CD4-positive, alpha-beta memory T cell (primary cell): ENCODE results near the gene TNNI3. TPM values are rescaled to one million over a fixed set of nuclear protein-coding genes. Genes with fewer than 3 reads are reported as not detected.
"Not testable (repeated sequence)": the region's sequence is repeated elsewhere in the genome, so short reads cannot be mapped to it uniquely, and the experiment has no call there.

Experiments used
- CTCF ChIA-PET: fragments of 350-600 bp; sonication (Branson Sonifier 250); formaldehyde crosslinking; loops from one replicate; lab custom pipeline; 2021; ENCODE audit warnings: inconsistent platforms; ENCODE audit not compliant: partially characterized antibody; lab: Charles Lee
- POLR2A ChIA-PET: fragments of 350-600 bp; sonication (Branson Sonifier 250); formaldehyde crosslinking; loops from one replicate; lab custom pipeline; 2021; ENCODE audit not compliant: partially characterized antibody; lab: Charles Lee
- DNase-seq, 5 donors: peaks; one replicate each; pipeline versions ENCODE4 v3.0.0 to v3.0.0-alpha.2; 2020 to 2022; ENCODE audit warnings: mixed read lengths in 1 of 5
- H3K27ac ChIP-seq: one replicate; pipeline ENCODE4 v1.7.0; 2013; ENCODE audit warnings: low read depth, low read length
- H3K27me3 ChIP-seq: 2 replicates; pipeline ENCODE4 v1.7.0; 2013; ENCODE audit warnings: mild to moderate bottlenecking, low read length, moderate library complexity; ENCODE audit not compliant: insufficient read depth
- H3K36me3 ChIP-seq: 2 replicates; pipeline ENCODE4 v1.7.0; 2013; ENCODE audit warnings: mild to moderate bottlenecking, low read length, moderate library complexity; ENCODE audit not compliant: insufficient read depth
- H3K4me1 ChIP-seq: 2 replicates; pipeline ENCODE4 v1.7.0; 2013; ENCODE audit warnings: mild to moderate bottlenecking, low read length, moderate library complexity; ENCODE audit not compliant: insufficient read depth
- H3K4me3 ChIP-seq, 2 donors: one replicate each; pipeline ENCODE4 v1.7.0; 2013; ENCODE audit warnings: low read length in 2 of 2, mild to moderate bottlenecking in 1 of 2
- H3K9me3 ChIP-seq, 2 donors: one replicate each; pipeline ENCODE4 v1.7.0; 2013; ENCODE audit warnings: low read length in 2 of 2, control low read depth in 1 of 2; ENCODE audit not compliant: control insufficient read depth in 1 of 2
- H3K27ac Mint-ChIP-seq, 7 donors: one replicate each; pipeline ENCODE4 v1.8.0; 2020 to 2021; ENCODE audit warnings: mixed read lengths in 7 of 7, mild to moderate bottlenecking in 6 of 7, inconsistent platforms in 3 of 7, moderate library complexity in 3 of 7
- H3K27me3 Mint-ChIP-seq, 2 donors: one replicate each; pipeline ENCODE4 v1.8.0; 2020 to 2021; ENCODE audit warnings: mixed read lengths in 2 of 2
- H3K36me3 Mint-ChIP-seq, 2 donors: one replicate each; pipeline ENCODE4 v1.8.0; 2020 to 2021; ENCODE audit warnings: mixed read lengths in 2 of 2, inconsistent platforms in 1 of 2, mild to moderate bottlenecking in 1 of 2
- H3K4me1 Mint-ChIP-seq, 4 donors: one replicate each; pipeline ENCODE4 v1.8.0; 2020 to 2021; ENCODE audit warnings: mixed read lengths in 4 of 4, mild to moderate bottlenecking in 1 of 4
- H3K4me3 Mint-ChIP-seq, 8 donors: one replicate each; pipeline ENCODE4 v1.8.0; 2020 to 2021; ENCODE audit warnings: mixed read lengths in 8 of 8, mild to moderate bottlenecking in 7 of 8, moderate library complexity in 6 of 8, inconsistent platforms in 3 of 8
- H3K9me3 Mint-ChIP-seq, 8 donors: one replicate each; pipeline ENCODE4 v1.8.0; 2020 to 2021; ENCODE audit warnings: mixed read lengths in 8 of 8, mild to moderate bottlenecking in 5 of 8, inconsistent platforms in 3 of 8, moderate library complexity in 1 of 8
- intact Hi-C: fragments of 100-400 bp; cut with micrococcal nuclease; formaldehyde crosslinking; loops from one replicate; pipeline ENCODE4 v1.15.1; 2023
- polyA plus RNA-seq, 2 donors: library from polyadenylated mRNA; unstranded; fragments of 300-500 nt; fragmentation: Illumina TruSeq; gene quantifications; one replicate each; pipeline ENCODE4 v1.2.3, GENCODE V29; 2021
- total RNA-seq, 2 experiments: library from RNA; stranded (reverse); gene quantifications; one replicate each; pipeline ENCODE4 v1.2.3, GENCODE V29; 2021

TNNI3 gene
- not detected for total RNA-seq
- polyA plus RNA-seq, result not detected

DNA sequence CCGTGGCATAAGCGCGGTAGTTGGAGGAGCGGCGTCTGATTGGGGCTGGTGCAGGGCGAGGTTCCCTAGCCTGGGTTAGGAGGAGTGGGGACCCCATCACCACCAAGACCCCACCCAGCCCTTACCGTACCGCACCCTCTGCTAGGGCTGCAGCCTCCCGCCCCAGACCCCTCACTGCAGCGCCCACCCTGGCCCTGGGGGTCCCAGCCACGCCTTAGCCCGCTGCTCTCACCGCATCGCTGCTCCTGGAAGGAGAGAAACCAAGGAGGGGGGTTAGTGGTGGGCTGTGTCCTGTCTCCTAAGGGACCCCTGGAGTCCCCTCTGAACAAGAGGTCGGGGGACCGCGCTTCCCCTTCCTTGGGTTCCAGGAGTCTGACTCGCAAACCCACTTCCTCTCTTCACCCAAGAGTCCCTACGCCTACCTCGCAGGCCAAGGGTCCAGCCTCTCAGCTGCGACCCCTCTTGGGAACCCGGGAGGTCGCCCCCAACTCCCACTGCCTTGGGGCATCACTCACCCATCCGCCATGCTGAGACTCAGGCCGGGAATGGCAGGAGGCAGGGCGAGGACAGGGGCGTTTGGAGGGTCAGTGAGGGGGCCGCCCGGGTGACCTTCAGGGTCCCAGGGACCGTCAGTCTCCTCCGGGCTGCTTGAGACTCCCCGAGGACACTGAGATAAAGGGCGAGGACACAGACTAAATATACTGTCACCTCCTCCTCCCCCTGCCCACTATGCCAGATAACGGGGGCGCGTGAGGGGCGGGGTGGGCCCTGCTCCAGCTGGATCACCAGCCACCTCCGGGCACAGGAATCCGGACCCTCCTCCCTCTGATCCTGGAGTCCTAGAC lies at the start of gene TNNI3:
Gene TNNI3 (minus strand): TSS at position 669 of the 845 bp plus-strand sequence. CDS start 143 bp downstream, at position 526.
- H3K27me3 ChIP-seq, result peaks cover 6% of the 10 kb centered on the region
- ChIA-PET CTCF (no interaction called here), POLR2A (no interaction called here)
- peak within 1 kb of the TSS in 3 of 8 donors; percentile 36 to 69 (median 62) for H3K4me3 Mint-ChIP-seq
- DNase-seq, result peak in 1 of 5 donors; percentile 31
- H3K9me3 Mint-ChIP-seq, result peaks cover 0 to 8% (median under 1%) of the 10 kb centered on the region in 8 donors
- no peaks in the 10 kb centered on the region for H3K36me3 ChIP-seq
- H3K36me3 Mint-ChIP-seq, result no peaks in the 10 kb centered on the region
- peaks cover 10 to 23% (median 18%) of the 10 kb centered on the region in 4 donors for H3K4me1 Mint-ChIP-seq
- peaks cover 13% of the 10 kb centered on the region for H3K4me1 ChIP-seq
- H3K27me3 Mint-ChIP-seq, result peaks cover 13 to 24% of the 10 kb centered on the region in 2 donors
- peak within 1 kb of the TSS in 1 of 7 donors; percentile 25 for H3K27ac Mint-ChIP-seq
- intact Hi-C loops, result no loop called here
- no peak within 1 kb of the TSS for H3K27ac ChIP-seq
- H3K4me3 ChIP-seq, result no peak within 1 kb of the TSS
- no peaks in the 10 kb centered on the region for H3K9me3 ChIP-seq

DNA sequence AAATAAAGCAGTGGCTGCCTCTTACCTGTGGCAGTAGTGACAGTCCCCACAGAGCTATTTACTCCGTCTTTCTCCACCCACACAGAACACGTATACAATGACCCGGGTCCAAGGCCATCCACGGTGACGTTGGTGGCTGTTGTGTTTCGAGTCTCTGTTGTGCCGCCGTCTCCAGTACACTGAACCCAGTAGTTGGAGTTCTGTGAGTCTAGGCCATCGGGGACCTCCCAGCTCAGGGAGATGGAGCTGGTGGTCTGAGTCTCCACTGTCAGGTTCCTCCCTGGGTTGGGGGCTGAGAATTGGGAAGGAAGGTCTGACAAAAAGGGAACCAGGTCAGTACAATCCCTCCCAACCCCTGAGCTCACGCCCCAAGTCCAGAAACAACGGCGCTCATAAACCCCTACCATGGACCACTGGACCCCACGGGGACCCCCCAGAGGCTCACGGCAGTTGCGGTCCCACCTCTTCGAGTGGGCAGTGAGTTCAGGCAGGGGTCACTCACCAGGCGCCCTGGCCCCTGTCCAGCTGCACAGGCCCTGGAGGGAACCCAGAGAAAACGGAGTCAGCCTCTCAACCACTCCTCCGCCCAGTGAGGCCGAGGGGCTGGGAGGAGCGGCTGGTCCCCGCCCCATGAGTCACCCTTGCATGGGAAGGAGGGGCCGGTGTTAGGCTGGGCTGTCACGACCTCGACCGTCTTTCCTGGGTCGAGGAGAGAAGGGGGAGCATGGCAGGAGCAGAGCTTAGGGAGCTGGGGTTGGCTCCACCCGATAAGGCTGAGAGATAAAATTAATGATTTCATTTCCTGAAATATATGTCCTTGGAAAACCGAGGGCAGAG lies 49.4 kb upstream of the TNNI3 start:
- POLR2A ChIA-PET, result no interaction called here
- H3K36me3 ChIP-seq, result no peaks in the 10 kb centered on the region
- no peaks in the 10 kb centered on the region for H3K9me3 ChIP-seq
- CTCF ChIA-PET, result no interaction called here
- H3K27me3 ChIP-seq, result peaks cover 8% of the 10 kb centered on the region
- intact Hi-C loops, result no loop called here
- H3K4me1 ChIP-seq, result no peaks in the 10 kb centered on the region
- peak overlapping the region in 3 of 7 donors; percentile 57 to 60 (median 59) for H3K27ac Mint-ChIP-seq
- H3K4me3 ChIP-seq, result no peak overlapping the region
- DNase-seq, result no peak
- H3K9me3 Mint-ChIP-seq, result peaks cover 0 to 1% (median 0%) of the 10 kb centered on the region in 8 donors
- H3K36me3 Mint-ChIP-seq, result no peaks in the 10 kb centered on the region
- peaks cover 13 to 25% of the 10 kb centered on the region in 2 donors for H3K27me3 Mint-ChIP-seq
- no peak overlapping the region for H3K4me3 Mint-ChIP-seq
- no peak overlapping the region for H3K27ac ChIP-seq
- peaks cover 0 to 2% (median 0%) of the 10 kb centered on the region in 4 donors for H3K4me1 Mint-ChIP-seq

DNA sequence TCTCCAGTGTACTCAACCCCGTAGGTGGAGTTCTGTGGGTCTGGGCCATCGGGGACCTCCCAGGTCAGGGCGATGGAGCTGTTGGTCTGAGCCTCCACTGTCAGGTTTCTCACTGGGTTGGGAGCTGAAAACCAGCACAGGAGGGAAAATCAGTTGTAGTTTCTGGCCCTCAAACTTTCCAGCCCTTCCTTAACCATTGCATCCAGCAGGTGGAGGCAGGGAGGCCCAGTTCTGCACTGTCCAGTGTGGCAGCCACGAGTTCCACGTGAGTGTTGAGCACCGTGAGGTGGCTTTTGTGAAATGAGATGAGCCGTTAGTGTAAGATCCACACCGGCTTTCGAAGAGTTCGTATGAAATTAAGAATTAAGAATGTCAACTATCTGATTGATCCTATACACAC lies 44.7 kb upstream of the TNNI3 start:
- H3K9me3 Mint-ChIP-seq, H3K27ac ChIP-seq, H3K36me3 Mint-ChIP-seq, H3K9me3 ChIP-seq, H3K4me3 ChIP-seq, H3K4me1 Mint-ChIP-seq, H3K36me3 ChIP-seq, POLR2A ChIA-PET, H3K27me3 ChIP-seq, H3K4me1 ChIP-seq, intact Hi-C loops, H3K27ac Mint-ChIP-seq, CTCF ChIA-PET, H3K4me3 Mint-ChIP-seq: not testable (repeated sequence)
- DNase-seq, result peak in 1 of 5 donors; percentile 25
- H3K27me3 Mint-ChIP-seq, result peaks cover 17 to 20% of the 10 kb centered on the region in 2 donors

DNA sequence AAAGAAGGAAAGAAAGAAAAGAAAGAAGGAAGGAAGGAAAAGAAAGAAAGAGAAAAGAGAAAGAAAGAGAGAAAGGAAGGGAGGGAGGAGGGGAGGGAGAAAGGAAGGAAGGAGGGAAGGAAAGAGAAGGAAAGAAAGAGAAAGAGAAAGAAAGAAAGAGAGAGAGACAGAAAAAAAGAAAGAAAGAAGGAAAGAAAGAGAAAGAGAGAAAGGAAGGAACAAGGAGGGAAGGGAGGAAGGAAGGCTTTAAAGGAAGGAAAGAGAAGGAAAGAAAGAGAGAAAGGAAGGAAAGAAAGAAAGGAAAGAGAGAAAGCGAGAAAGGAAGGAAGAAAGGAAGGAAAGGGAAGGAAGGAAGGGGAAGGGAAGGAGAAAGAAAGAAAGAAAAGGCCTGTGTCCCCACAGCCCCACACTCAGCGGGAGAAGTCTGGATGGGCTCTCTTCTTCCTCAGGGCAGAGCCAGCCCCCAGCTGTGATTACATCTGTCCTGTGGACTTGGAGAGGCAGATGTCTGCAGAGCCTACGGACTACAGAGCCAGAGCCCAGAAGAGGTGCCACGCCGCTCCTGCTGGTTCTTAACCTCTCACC lies 42.2 kb upstream of the TNNI3 start:
- H3K27me3 Mint-ChIP-seq, result peaks cover 10 to 14% of the 10 kb centered on the region in 2 donors
- H3K4me3 Mint-ChIP-seq, result no peak overlapping the region
- intact Hi-C loops, result no loop called here
- Histone ChIP-seq H3K9me3 (no peaks in the 10 kb centered on the region), H3K27me3 (peaks cover 3% of the 10 kb centered on the region), H3K36me3 (no peaks in the 10 kb centered on the region), H3K4me1 (no peaks in the 10 kb centered on the region), H3K27ac (no peak overlapping the region), H3K4me3 (no peak overlapping the region)
- H3K9me3 Mint-ChIP-seq, result peaks cover 0 to 2% (median 0%) of the 10 kb centered on the region in 8 donors
- no peaks in the 10 kb centered on the region for H3K4me1 Mint-ChIP-seq
- CTCF ChIA-PET, result no interaction called here
- H3K27ac Mint-ChIP-seq, result no peak overlapping the region
- POLR2A ChIA-PET, result no interaction called here
- DNase-seq, result no peak
- H3K36me3 Mint-ChIP-seq, result no peaks in the 10 kb centered on the region

DNA sequence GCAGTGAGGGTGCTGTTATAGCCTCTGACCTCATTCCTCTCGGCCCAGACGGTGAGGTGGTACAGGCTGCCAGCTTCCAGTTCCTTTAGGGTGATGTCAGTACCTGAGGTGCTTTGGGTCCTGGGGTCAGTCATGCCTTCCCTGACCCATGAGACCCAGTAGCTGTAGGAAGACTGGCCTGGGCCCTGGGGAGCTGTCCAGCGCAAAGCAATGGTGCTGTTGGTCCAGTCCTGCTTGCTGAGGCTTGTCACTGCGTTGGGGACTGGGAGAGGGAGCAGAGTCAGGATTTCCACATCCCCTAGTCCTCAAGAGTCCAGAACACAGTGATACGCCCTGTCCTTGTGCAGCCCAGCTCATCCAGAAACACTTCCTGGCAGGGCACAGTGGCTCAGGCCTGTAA lies 41.1 kb upstream of the TNNI3 start:
- Histone ChIP-seq H3K9me3 (no peaks in the 10 kb centered on the region), H3K27me3 (no peaks in the 10 kb centered on the region), H3K27ac (no peak overlapping the region), H3K4me3 (no peak overlapping the region), H3K4me1 (no peaks in the 10 kb centered on the region), H3K36me3 (no peaks in the 10 kb centered on the region)
- POLR2A ChIA-PET, result no interaction called here
- H3K4me3 Mint-ChIP-seq, result no peak overlapping the region
- no peaks in the 10 kb centered on the region for H3K4me1 Mint-ChIP-seq
- no peaks in the 10 kb centered on the region for H3K36me3 Mint-ChIP-seq
- CTCF ChIA-PET, result interaction anchor here (0.6 to 1.0 kb wide), 2 partner anchors 93 to 270 kb away, joined by 3 read pairs; no protein-coding TSS in a partner anchor
- H3K27ac Mint-ChIP-seq, result no peak overlapping the region
- H3K9me3 Mint-ChIP-seq, result peaks cover 0 to 2% (median 0%) of the 10 kb centered on the region in 8 donors
- intact Hi-C loops, result no loop called here
- DNase-seq, result no peak
- peaks cover 7 to 8% of the 10 kb centered on the region in 2 donors for H3K27me3 Mint-ChIP-seq

DNA sequence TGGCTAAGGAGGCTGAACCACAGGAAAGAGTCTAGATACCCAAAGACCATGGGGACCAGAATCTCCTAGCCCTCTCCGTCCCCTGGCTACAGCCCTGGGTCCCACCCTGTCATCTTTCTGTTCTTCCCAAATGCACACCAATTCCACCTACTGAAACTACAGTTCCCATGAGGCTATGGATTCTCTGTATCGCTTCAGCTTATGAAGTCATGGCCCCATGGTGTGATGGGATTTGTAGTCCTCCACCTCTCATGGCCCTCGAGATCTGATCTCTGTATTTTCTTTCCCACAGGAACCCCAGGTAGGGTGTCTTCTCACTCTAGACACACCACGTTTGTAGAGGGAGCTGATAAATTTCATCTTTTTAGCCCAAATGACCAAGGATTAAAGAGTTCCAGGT lies 40.0 kb upstream of the TNNI3 start:
- Mint-ChIP-seq H3K4me1 (no peaks in the 10 kb centered on the region), H3K36me3 (no peaks in the 10 kb centered on the region), H3K4me3 (no peak overlapping the region), H3K9me3 (peaks cover 0 to 2% (median 0%) of the 10 kb centered on the region in 8 donors), H3K27me3 (peaks cover 10 to 12% of the 10 kb centered on the region in 2 donors), H3K27ac (no peak overlapping the region)
- Histone ChIP-seq H3K36me3 (no peaks in the 10 kb centered on the region), H3K9me3 (no peaks in the 10 kb centered on the region), H3K27ac (no peak overlapping the region), H3K27me3 (no peaks in the 10 kb centered on the region), H3K4me1 (no peaks in the 10 kb centered on the region), H3K4me3 (no peak overlapping the region)
- intact Hi-C loops, result no loop called here
- ChIA-PET POLR2A (no interaction called here), CTCF (interaction anchor here (1.0 kb wide), 1 partner anchor 94 kb away, joined by 3 read pairs; no protein-coding TSS in a partner anchor)
- no peak for DNase-seq

DNA sequence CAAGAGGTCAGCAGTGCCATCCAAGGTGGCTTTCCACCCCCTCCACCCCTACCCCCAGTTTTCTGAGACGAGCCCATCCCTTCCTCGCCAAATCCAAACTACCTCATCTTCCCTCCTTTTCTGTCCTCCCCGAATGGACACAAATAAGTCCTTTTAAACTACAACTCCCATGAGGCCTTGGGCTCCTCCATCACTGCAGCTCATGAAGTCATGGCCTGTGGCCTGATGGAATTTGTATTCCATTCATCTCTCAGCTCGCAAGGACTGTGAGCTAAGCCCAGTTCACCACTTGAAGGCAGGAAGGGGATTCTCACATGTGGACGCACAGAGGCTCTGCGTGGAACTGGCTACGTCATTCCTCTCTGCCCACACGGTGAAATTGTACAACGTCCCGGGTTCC lies 39.3 kb upstream of the TNNI3 start:
- no peaks in the 10 kb centered on the region for H3K9me3 ChIP-seq
- no peaks in the 10 kb centered on the region for H3K36me3 ChIP-seq
- no peak overlapping the region for H3K27ac ChIP-seq
- Mint-ChIP-seq H3K4me1 (no peaks in the 10 kb centered on the region), H3K4me3 (peak overlapping the region in 1 of 8 donors; percentile 50), H3K27me3 (peaks cover 11 to 13% of the 10 kb centered on the region in 2 donors), H3K9me3 (peaks cover 0 to 2% (median 0%) of the 10 kb centered on the region in 8 donors), H3K27ac (no peak overlapping the region), H3K36me3 (no peaks in the 10 kb centered on the region)
- intact Hi-C loops, result no loop called here
- H3K4me1 ChIP-seq, result no peaks in the 10 kb centered on the region
- CTCF ChIA-PET, result no interaction called here
- DNase-seq, result no peak
- POLR2A ChIA-PET, result no interaction called here
- H3K4me3 ChIP-seq, result no peak overlapping the region
- H3K27me3 ChIP-seq, result no peaks in the 10 kb centered on the region
